Activated T-cell treated with anti-CD3 and anti-CD28 coated beads for 4 hours (primary cell): ENCODE results near the gene IL36A.

Source experiments
- DNase-seq: peaks from one replicate; pipeline ENCODE4 v3.0.0-alpha.2; 2020

The IL36A gene

GRCh38 chr2:113053666-113054065, 48.4 kb downstream of the IL36A start:
- DNase-seq = no peak

- DNase-seq = no peak
Measured at GRCh38 chr2:113054066-113054465, 48.8 kb downstream of the IL36A start.

DNA sequence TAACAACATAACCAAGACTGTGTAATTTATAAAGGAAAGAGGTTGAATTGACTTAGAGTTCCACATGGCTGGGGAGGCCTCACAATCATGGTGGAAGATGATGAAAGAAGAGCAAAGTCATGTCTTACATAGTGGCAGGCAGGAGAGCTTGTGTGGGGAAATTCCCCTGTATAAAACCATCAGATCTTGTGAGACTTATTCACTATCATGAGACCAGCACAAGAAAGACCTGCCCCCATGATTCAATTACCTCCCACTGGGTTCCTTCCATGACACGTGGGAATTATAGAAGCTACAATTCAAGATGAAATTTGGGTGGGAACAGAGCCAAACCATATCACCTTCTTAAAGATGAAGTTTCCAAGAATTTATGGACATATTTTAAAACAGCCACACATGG, 51.3 kb downstream of the IL36A start:
- no peak for DNase-seq

DNA sequence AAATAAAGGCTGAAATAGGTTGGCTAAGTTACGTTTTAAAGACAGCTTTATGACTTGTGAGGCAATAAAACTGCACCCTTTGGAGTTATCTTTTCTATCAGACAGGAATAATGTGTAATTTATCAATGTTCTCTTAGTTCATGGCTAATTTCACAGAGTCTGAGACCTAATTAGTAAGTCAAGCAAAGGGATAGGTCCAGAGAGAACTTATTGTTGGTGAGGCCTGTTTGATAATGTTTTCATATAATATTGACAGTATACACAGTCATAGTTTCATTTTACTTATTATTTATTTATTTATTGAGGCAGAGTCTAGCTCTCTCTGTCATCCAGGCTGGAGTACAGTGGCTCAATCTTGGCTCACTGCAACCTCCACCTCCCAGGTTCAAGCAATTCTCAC, 51.9 kb downstream of the IL36A start:
- no peak for DNase-seq
